ENCODE measurements around the gene MRPL20.

DNA sequence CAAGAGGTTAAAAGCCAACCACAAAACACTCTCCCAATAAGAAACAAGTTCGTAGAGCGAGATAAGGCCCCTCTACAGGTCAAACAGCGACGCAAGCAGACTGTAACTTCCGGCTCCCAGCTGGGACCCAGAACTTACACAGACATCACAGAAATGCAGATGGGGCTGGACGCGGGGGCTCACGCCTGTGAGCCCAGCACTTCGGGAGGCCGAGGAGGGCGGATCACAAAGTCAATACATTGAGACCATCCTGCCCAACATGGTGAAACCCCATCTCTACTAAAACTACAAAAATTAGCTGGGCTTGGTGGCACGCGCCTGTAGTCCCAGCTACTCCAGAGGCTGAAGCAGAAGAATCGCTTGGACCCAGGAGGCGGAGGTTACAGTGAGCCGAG, 19.0 kb downstream of the MRPL20 start:
- TF ChIP-seq POLR2A (IDR thresholded peaks at IDR 0.05; ENCODE audit: low read length) = no peak
- TF ChIP-seq GATA1 (IDR thresholded peaks at IDR 0.05; ENCODE audit: low read depth, low read length) = no peak

Measured in erythroblast (primary cell).